SK-N-MC (cell line): Measurements from ENCODE around the gene CLK1.

ENCODE experiments used
- DNase-seq: peaks from one replicate; pipeline ENCODE4 v3.0.0-alpha.2; 2011; ENCODE audit warnings: low read depth, low spot score
- H3K27ac ChIP-seq: fragments of 200-600 bp; sonication (generic); 2 replicates; pipeline ENCODE4 v1.5.1; 2016; ENCODE audit warnings: mixed run types
- H3K36me3 ChIP-seq: fragments of 200-600 bp; sonication (generic); 2 replicates; pipeline ENCODE4 v1.6.1; 2017; ENCODE audit warnings: antibody characterized with exemption, low read length, mixed read lengths; ENCODE audit not compliant: insufficient read depth
- H3K4me3 ChIP-seq: fragments of 200-600 bp; sonication (generic); 2 replicates; pipeline ENCODE4 v1.5.1; 2016
- H3K9ac ChIP-seq: fragments of 200-600 bp; sonication (generic); 2 replicates; pipeline ENCODE4 v1.8.0; 2017; ENCODE audit warnings: mixed run types, mixed read lengths; ENCODE audit not compliant: insufficient read length
- H3K9me3 ChIP-seq: fragments of 200-600 bp; sonication (generic); 2 replicates; pipeline ENCODE4 v1.6.1; 2017; ENCODE audit warnings: low read depth, mild to moderate bottlenecking, antibody characterized with exemption, low read length, moderate library complexity, mixed read lengths
- EZH2 ChIP-seq: fragments of 200-600 bp; sonication (generic); IDR thresholded peaks from one replicate; pipeline ENCODE4 v1.6.1; 2017; ENCODE audit warnings: antibody characterized with exemption
- FOXP2 ChIP-seq: optimal IDR thresholded peaks from 2 replicates; pipeline ENCODE3; 2011; ENCODE audit warnings: mild to moderate bottlenecking, moderate library complexity; ENCODE audit not compliant: insufficient read depth; ENCODE audit errors: extremely low read length, control extremely low read depth
- POLR2AphosphoS5 ChIP-seq: IDR thresholded peaks from 2 replicates; pipeline ENCODE4 v1.6.1; 2012; ENCODE audit warnings: mild to moderate bottlenecking, low read depth, low read length, borderline replicate concordance

Gene CLK1

GRCh38 chr2:200845194-200845593, 19.3 kb downstream of the CLK1 start:
- H3K4me3 ChIP-seq, result no peak overlapping the region
- no peak overlapping the region for H3K27ac ChIP-seq
- no peak overlapping the region for H3K9ac ChIP-seq
- TF ChIP-seq POLR2AphosphoS5 (no peak), FOXP2 (no peak), EZH2 (no peak)
- no peaks in the 10 kb centered on the region for H3K9me3 ChIP-seq
- no peaks in the 10 kb centered on the region for H3K36me3 ChIP-seq
- DNase-seq, result no peak

GRCh38 chr2:200843993-200844948, 20.2 kb downstream of the CLK1 start:
- H3K4me3 ChIP-seq, result no peak overlapping the region
- H3K9ac ChIP-seq, result no peak overlapping the region
- DNase-seq, result no peak
- H3K27ac ChIP-seq, result no peak overlapping the region
- no peaks in the 10 kb centered on the region for H3K9me3 ChIP-seq
- TF ChIP-seq FOXP2 (no peak), POLR2AphosphoS5 (no peak), EZH2 (no peak)
- no peaks in the 10 kb centered on the region for H3K36me3 ChIP-seq

DNA sequence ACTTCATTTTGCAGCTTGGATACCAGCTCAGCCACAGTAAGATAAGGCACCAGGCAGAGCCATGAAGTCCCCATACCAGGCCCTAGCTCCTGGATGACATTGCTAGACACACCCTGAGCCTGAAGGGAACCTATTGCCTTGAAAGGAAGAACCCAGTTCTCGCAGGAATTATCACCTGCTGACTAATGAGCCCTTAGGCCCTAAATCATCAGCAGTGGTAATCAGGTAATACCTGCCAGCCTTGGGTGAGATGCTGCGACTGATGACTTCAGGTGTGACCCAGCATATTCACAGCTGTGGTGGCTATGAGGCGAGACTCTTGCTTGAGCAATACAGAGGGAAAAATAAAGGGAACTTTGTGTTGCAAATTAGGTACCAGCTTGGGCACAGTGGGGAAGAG, 24.9 kb downstream of the CLK1 start:
- no peak overlapping the region for H3K9ac ChIP-seq
- 0 out of 2 replicates have a peak, but pooled peaks cover 2% of the 10 kb centered on the region for H3K9me3 ChIP-seq
- no peaks in the 10 kb centered on the region for H3K36me3 ChIP-seq
- H3K4me3 ChIP-seq, result no peak overlapping the region
- no peak overlapping the region for H3K27ac ChIP-seq
- TF ChIP-seq FOXP2 (no peak), POLR2AphosphoS5 (no peak), EZH2 (no peak)
- no peak for DNase-seq

DNA sequence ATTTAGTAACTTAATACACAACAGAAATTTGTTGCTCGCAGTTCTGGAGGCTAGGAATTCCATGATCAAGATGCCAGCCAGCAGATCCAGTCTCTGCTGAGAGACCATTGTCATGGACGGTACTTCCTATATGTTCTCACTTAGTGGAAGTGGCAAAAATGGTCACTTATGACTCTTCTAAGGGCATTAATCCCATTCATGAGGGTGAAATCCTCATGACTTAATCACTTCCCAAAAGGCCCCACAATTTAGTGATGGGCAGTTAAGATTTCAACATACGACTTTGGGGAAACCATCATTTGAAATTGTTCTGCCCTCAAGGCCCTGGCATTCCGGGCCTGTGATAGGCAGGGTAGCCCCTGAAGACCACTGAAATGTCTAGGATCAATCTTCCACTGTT, 29.8 kb downstream of the CLK1 start:
- DNase-seq, result no peak
- no peak overlapping the region for H3K9ac ChIP-seq
- H3K4me3 ChIP-seq, result no peak overlapping the region
- no peaks in the 10 kb centered on the region for H3K36me3 ChIP-seq
- TF ChIP-seq POLR2AphosphoS5, result no peak
- TF ChIP-seq EZH2, result no peak
- no peak for TF ChIP-seq FOXP2
- H3K9me3 ChIP-seq, result 0 out of 2 replicates have a peak, but pooled peaks cover 2% of the 10 kb centered on the region
- H3K27ac ChIP-seq, result no peak overlapping the region

- no peak overlapping the region for H3K4me3 ChIP-seq
- no peak overlapping the region for H3K27ac ChIP-seq
- no peak overlapping the region for H3K9ac ChIP-seq
- TF ChIP-seq FOXP2 (no peak), POLR2AphosphoS5 (no peak), EZH2 (no peak)
- no peak for DNase-seq
- H3K36me3 ChIP-seq, result peaks cover 11% of the 10 kb centered on the region; the same call in 1 of the 2 replicates
- no peaks in the 10 kb centered on the region for H3K9me3 ChIP-seq
Observed at GRCh38 chr2:200829258-200829655, 35.2 kb downstream of the CLK1 start.

GRCh38 chr2:200828572-200829257, 35.7 kb downstream of the CLK1 start:
- Histone ChIP-seq H3K36me3 (peaks cover 16% of the 10 kb centered on the region; the same call in 1 of the 2 replicates), H3K27ac (no peak overlapping the region), H3K9me3 (no peaks in the 10 kb centered on the region), H3K4me3 (no peak overlapping the region), H3K9ac (no peak overlapping the region)
- no peak for DNase-seq
- no peak for TF ChIP-seq EZH2
- TF ChIP-seq POLR2AphosphoS5, result no peak
- no peak for TF ChIP-seq FOXP2

- Histone ChIP-seq H3K36me3 (peaks cover 16% of the 10 kb centered on the region; the same call in 1 of the 2 replicates), H3K4me3 (no peak overlapping the region), H3K9me3 (no peaks in the 10 kb centered on the region), H3K9ac (no peak overlapping the region), H3K27ac (no peak overlapping the region)
- DNase-seq, result no peak
- TF ChIP-seq FOXP2, result no peak
- TF ChIP-seq EZH2, result no peak
- TF ChIP-seq POLR2AphosphoS5, result no peak
Observed at GRCh38 chr2:200828104-200828503, 36.4 kb downstream of the CLK1 start.

DNA sequence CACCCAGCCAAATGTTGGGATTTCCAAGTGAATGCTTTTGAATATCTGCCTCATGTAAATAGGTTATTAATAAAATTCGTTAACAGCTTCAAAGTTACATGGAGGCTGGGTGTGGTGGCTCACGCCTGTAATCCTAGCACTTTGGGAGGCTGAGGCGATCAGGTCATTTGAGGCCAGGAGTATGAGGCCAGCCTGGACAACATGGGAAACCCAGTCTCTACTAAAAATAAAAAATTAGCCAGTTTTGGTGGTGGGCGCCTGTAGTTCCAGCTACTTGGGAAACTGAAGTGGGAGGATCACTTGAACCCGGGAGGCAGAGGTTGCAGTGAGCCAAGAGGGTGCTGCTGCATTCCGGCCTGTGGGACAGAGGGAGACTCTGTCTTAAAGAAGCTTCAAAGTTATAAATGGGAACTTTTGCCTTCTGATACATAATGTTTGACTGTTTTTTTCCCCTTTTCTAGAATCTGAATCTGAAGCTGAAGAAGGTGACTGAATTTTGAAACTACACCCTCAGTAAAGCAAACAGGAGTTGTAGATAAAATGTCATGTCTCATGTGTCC, 42.7 kb downstream of the CLK1 start:
- H3K4me3 ChIP-seq, result no peak overlapping the region
- H3K9me3 ChIP-seq, result no peaks in the 10 kb centered on the region
- TF ChIP-seq POLR2AphosphoS5 (no peak), EZH2 (no peak), FOXP2 (no peak)
- no peak for DNase-seq
- no peak overlapping the region for H3K27ac ChIP-seq
- peaks cover 69% of the 10 kb centered on the region for H3K36me3 ChIP-seq
- H3K9ac ChIP-seq, result no peak overlapping the region
